Cardiac muscle cell (in vitro differentiated cells and primary cell): Measurements from ENCODE around the gene ZNF692. TPM values are rescaled to one million over a fixed set of nuclear protein-coding genes. Genes with fewer than 3 reads are reported as not detected.
"Not testable (repeated sequence)": the region's sequence is repeated elsewhere in the genome, so short reads cannot be mapped to it uniquely, and the experiment has no call there.

ENCODE experiments used
- DNase-seq, 2 donors: peaks; one replicate each; pipeline versions ENCODE4 v3.0.0 to v3.0.0-alpha.2; 2010 to 2017; ENCODE audit warnings: low read depth in 1 of 2, low spot score in 1 of 2
- H3K27ac ChIP-seq: fragments of 200-600 bp; sonication (generic); 2 replicates; pipeline ENCODE4 v1.5.1; 2016
- H3K27me3 ChIP-seq: fragments of 200-600 bp; sonication (generic); 2 replicates; pipeline ENCODE4 v1.6.0; 2016; ENCODE audit warnings: control low read depth
- H3K36me3 ChIP-seq: fragments of 200-600 bp; sonication (generic); 2 replicates; pipeline ENCODE4 v1.5.1; 2016; ENCODE audit warnings: control low read depth
- H3K4me1 ChIP-seq: fragments of 200-600 bp; sonication (generic); 2 replicates; pipeline ENCODE4 v1.8.1; 2017; ENCODE audit warnings: low read depth, mild to moderate bottlenecking, mixed run types
- H3K4me3 ChIP-seq: fragments of 200-600 bp; sonication (generic); 2 replicates; pipeline ENCODE4 v1.5.1; 2016; ENCODE audit warnings: mild to moderate bottlenecking
- H3K9me3 ChIP-seq: fragments of 200-600 bp; sonication (generic); 2 replicates; pipeline ENCODE4 v1.5.1; 2017; ENCODE audit warnings: low read depth, mild to moderate bottlenecking, control low read depth
- CTCF ChIP-seq: IDR thresholded peaks from 2 replicates; pipeline ENCODE4 v1.5.1; 2012; ENCODE audit warnings: low read depth, mild to moderate bottlenecking, low read length
- polyA plus RNA-seq: library from polyadenylated mRNA; unstranded; fragments of >200 nt; fragmentation: Nextera tagmentation; extraction: Ambion mirVana; gene quantifications from 2 replicates; pipeline ENCODE4 v1.2.1, GENCODE V29; 2016
- total RNA-seq: library from RNA; depleted of rRNA; stranded (reverse); fragments of >200 nt; gene quantifications from 2 replicates; pipeline ENCODE4 v1.2.3, GENCODE V29; 2016

Gene ZNF692
- total and polyA plus RNA-seq, 2 experiments from 2014 or later, result 98.9 to 128 TPM

- H3K27me3 ChIP-seq, result no peaks in the 10 kb centered on the region
- H3K36me3 ChIP-seq, result no peaks in the 10 kb centered on the region
- no peaks in the 10 kb centered on the region for H3K9me3 ChIP-seq
- no peak for TF ChIP-seq CTCF
- no peak for DNase-seq
- no peak overlapping the region for H3K27ac ChIP-seq
- H3K4me1 ChIP-seq, result peaks cover 5% of the 10 kb centered on the region
- H3K4me3 ChIP-seq, result no peak overlapping the region
Measured at GRCh38 chr1:248884632-248885295, 25.9 kb upstream of the ZNF692 start.

GRCh38 chr1:248882427-248882826 is 23.5 kb upstream of the ZNF692 start:
- H3K9me3 ChIP-seq, H3K36me3 ChIP-seq, H3K27ac ChIP-seq, DNase-seq, H3K4me3 ChIP-seq, H3K27me3 ChIP-seq, H3K4me1 ChIP-seq: not testable (repeated sequence)

- no peak for TF ChIP-seq CTCF
- Histone ChIP-seq H3K27ac (no peak overlapping the region), H3K4me3 (no peak overlapping the region), H3K9me3 (no peaks in the 10 kb centered on the region), H3K4me1 (no peaks in the 10 kb centered on the region), H3K27me3 (no peaks in the 10 kb centered on the region), H3K36me3 (no peaks in the 10 kb centered on the region)
- DNase-seq, result no peak
Measured at GRCh38 chr1:248881261-248881660, 22.4 kb upstream of the ZNF692 start.

- Histone ChIP-seq H3K36me3 (no peaks in the 10 kb centered on the region), H3K9me3 (no peaks in the 10 kb centered on the region), H3K4me3 (peak overlapping the region; percentile 44), H3K27me3 (no peaks in the 10 kb centered on the region), H3K4me1 (no peaks in the 10 kb centered on the region), H3K27ac (peak overlapping the region; percentile 94)
- peak in 1 of 2 donors; percentile 79 for DNase-seq
- no peak for TF ChIP-seq CTCF
Measured at GRCh38 chr1:248873993-248874533, 15.2 kb upstream of the ZNF692 start.

- Histone ChIP-seq H3K27me3 (no peaks in the 10 kb centered on the region), H3K4me3 (peak overlapping the region; percentile 44), H3K9me3 (no peaks in the 10 kb centered on the region), H3K4me1 (no peaks in the 10 kb centered on the region), H3K36me3 (no peaks in the 10 kb centered on the region), H3K27ac (peak overlapping the region; percentile 94)
- DNase-seq, result peak; percentile 93 to 97
- no peak for TF ChIP-seq CTCF
Measured at GRCh38 chr1:248873409-248873992, 14.6 kb upstream of the ZNF692 start.

- TF ChIP-seq CTCF, result no peak
- H3K27me3 ChIP-seq, result no peaks in the 10 kb centered on the region
- H3K4me1 ChIP-seq, result no peaks in the 10 kb centered on the region
- H3K4me3 ChIP-seq, result peak overlapping the region; percentile 44
- H3K36me3 ChIP-seq, result no peaks in the 10 kb centered on the region
- peak; percentile 71 to 83 for DNase-seq
- H3K9me3 ChIP-seq, result no peaks in the 10 kb centered on the region
- H3K27ac ChIP-seq, result peak overlapping the region; percentile 94
Measured at GRCh38 chr1:248872752-248873408, 14.0 kb upstream of the ZNF692 start.
